HEK293 (cell line): ENCODE results near the gene IRS1.

Experiments
- HOXA7 ChIP-seq: sonication (generic); formaldehyde crosslinking; IDR thresholded peaks from 2 replicates; pipeline ENCODE4 v1.8.1; 2022; ENCODE audit warnings: missing genetic modification reagents, borderline replicate concordance
- SP2 ChIP-seq: fragments of 450-650 bp; formaldehyde crosslinking; IDR thresholded peaks from 2 replicates; pipeline ENCODE4 v1.5.1; 2016; ENCODE audit warnings: missing biosample characterization, missing genetic modification characterization
- TCF7L2 ChIP-seq: IDR thresholded peaks from 2 replicates; pipeline ENCODE4 v1.6.1; 2011; ENCODE audit warnings: low read depth, mild to moderate bottlenecking, inconsistent platforms, low read length, moderate library complexity, borderline replicate concordance
- ZBTB44 ChIP-seq: fragments of 450-650 bp; IDR thresholded peaks from 2 replicates; pipeline ENCODE4 v1.5.1; 2018; ENCODE audit warnings: missing biosample characterization, mild to moderate bottlenecking, missing genetic modification characterization
- ZNF19 ChIP-seq: fragments of 450-650 bp; formaldehyde crosslinking; IDR thresholded peaks from 2 replicates; pipeline ENCODE4; 2016; ENCODE audit warnings: missing biosample characterization, missing genetic modification characterization, low read depth
- ZNF324 ChIP-seq: fragments of 450-650 bp; formaldehyde crosslinking; IDR thresholded peaks from 2 replicates; pipeline ENCODE4 v1.5.1; 2016; ENCODE audit warnings: missing biosample characterization, missing genetic modification characterization
- ZNF398 ChIP-seq: fragments of 450-650 bp; formaldehyde crosslinking; IDR thresholded peaks from 2 replicates; pipeline ENCODE4 v1.5.1; 2017; ENCODE audit warnings: missing biosample characterization, missing genetic modification characterization
- ZNF501 ChIP-seq: fragments of 450-650 bp; formaldehyde crosslinking; IDR thresholded peaks from 2 replicates; pipeline ENCODE4 v1.5.1; 2016; ENCODE audit warnings: missing biosample characterization, missing genetic modification characterization
- ZNF777 ChIP-seq: fragments of 450-650 bp; formaldehyde crosslinking; IDR thresholded peaks from 2 replicates; pipeline ENCODE4 v1.5.1; 2017; ENCODE audit warnings: missing biosample characterization, missing genetic modification characterization, borderline replicate concordance
- TF ChIP-seq, protein P1 (sequence below): fragments of 450-650 bp; formaldehyde crosslinking; IDR thresholded peaks from 2 replicates; pipeline ENCODE4 v1.5.1; 2016; ENCODE audit warnings: missing biosample characterization, missing genetic modification characterization

GRCh38 chr2:226711606-226712296 is 87.9 kb downstream of the IRS1 start:
- TF ChIP-seq, protein P1, sequence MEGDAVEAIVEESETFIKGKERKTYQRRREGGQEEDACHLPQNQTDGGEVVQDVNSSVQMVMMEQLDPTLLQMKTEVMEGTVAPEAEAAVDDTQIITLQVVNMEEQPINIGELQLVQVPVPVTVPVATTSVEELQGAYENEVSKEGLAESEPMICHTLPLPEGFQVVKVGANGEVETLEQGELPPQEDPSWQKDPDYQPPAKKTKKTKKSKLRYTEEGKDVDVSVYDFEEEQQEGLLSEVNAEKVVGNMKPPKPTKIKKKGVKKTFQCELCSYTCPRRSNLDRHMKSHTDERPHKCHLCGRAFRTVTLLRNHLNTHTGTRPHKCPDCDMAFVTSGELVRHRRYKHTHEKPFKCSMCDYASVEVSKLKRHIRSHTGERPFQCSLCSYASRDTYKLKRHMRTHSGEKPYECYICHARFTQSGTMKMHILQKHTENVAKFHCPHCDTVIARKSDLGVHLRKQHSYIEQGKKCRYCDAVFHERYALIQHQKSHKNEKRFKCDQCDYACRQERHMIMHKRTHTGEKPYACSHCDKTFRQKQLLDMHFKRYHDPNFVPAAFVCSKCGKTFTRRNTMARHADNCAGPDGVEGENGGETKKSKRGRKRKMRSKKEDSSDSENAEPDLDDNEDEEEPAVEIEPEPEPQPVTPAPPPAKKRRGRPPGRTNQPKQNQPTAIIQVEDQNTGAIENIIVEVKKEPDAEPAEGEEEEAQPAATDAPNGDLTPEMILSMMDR = no peak
- TF ChIP-seq TCF7L2 = no peak
- TF ChIP-seq ZNF19 (tag by site-specific recombination) = no peak
- TF ChIP-seq ZNF398 (tag by site-specific recombination) = no peak
- TF ChIP-seq HOXA7 (CRISPR knock-in tag) = no peak
- TF ChIP-seq SP2 = no peak
- no peak for TF ChIP-seq ZNF501 (tag by site-specific recombination)
- no peak for TF ChIP-seq ZNF324
- no peak for TF ChIP-seq ZNF777 (tag by site-specific recombination)
- TF ChIP-seq ZBTB44 (tag by site-specific recombination) = no peak
